Caco-2 (cell line): ENCODE measurements around the gene TDRD12. TPM values are rescaled to one million over a fixed set of nuclear protein-coding genes. Genes with fewer than 3 reads are reported as not detected.
"Not testable (repeated sequence)": the region's sequence is repeated elsewhere in the genome, so short reads cannot be mapped to it uniquely, and the experiment has no call there.

Experiments used
- BruUV-seq: library from RNA; stranded (reverse); fragments of 400-500 nt; replicated peaks from 2 replicates; lab custom pipeline; 2021; lab: Mats Ljungman, UMichigan
- CTCF ChIA-PET: fragments of 300-600 bp; sonication (Branson Sonifier 250); formaldehyde crosslinking; loops from one replicate; lab custom pipeline; 2022; ENCODE audit warnings: antibody characterized with exemption; lab: Charles Lee
- POLR2A ChIA-PET: fragments of 300-600 bp; sonication (Branson Sonifier 250); formaldehyde crosslinking; loops from one replicate; lab custom pipeline; 2022; ENCODE audit warnings: antibody characterized with exemption; lab: Charles Lee
- DNase-seq, 2 experiments: peaks; one replicate each; pipeline versions ENCODE4 v3.0.0 to v3.0.0-alpha.2; 2020 to 2022
- H3K27me3 ChIP-seq: replicated peaks from 2 replicates; pipeline ENCODE4 v1.6.0; 2011; ENCODE audit warnings: low read length; ENCODE audit not compliant: control insufficient read depth, insufficient read depth
- H3K36me3 ChIP-seq: 2 replicates; pipeline ENCODE4 v1.5.1; 2011; ENCODE audit warnings: low read length; ENCODE audit not compliant: control insufficient read depth, insufficient read depth
- H3K4me1 ChIP-seq: fragments of 250-450 bp; sonication (Bioruptor Pico); 2 replicates; pipeline ENCODE4 v1.5.1; 2020; ENCODE audit warnings: mild to moderate bottlenecking
- H3K4me3 ChIP-seq: 2 replicates; pipeline ENCODE4 v1.5.1; 2011; ENCODE audit warnings: low read depth, mild to moderate bottlenecking, control low read depth, low read length
- H3K9me3 ChIP-seq: fragments of 250-450 bp; sonication (Bioruptor Pico); 2 replicates; pipeline ENCODE4 v1.5.1; 2020; ENCODE audit warnings: mild to moderate bottlenecking, moderate library complexity
- H3K27ac Mint-ChIP-seq: one replicate; pipeline ENCODE4 v1.8.0; 2022; ENCODE audit warnings: mixed read lengths; ENCODE audit not compliant: unreplicated experiment
- H3K27me3 Mint-ChIP-seq: one replicate; pipeline ENCODE4 v1.8.0; 2022; ENCODE audit warnings: mixed read lengths; ENCODE audit not compliant: insufficient read depth, unreplicated experiment
- H3K36me3 Mint-ChIP-seq: one replicate; pipeline ENCODE4 v1.8.0; 2022; ENCODE audit warnings: mild to moderate bottlenecking, mixed read lengths; ENCODE audit not compliant: insufficient read depth, unreplicated experiment
- H3K4me1 Mint-ChIP-seq: one replicate; pipeline ENCODE4 v1.8.0; 2022; ENCODE audit warnings: low read depth, mixed read lengths; ENCODE audit not compliant: unreplicated experiment
- H3K4me3 Mint-ChIP-seq: one replicate; pipeline ENCODE4 v1.8.0; 2022; ENCODE audit warnings: mild to moderate bottlenecking, moderate library complexity, mixed read lengths; ENCODE audit not compliant: unreplicated experiment
- H3K9me3 Mint-ChIP-seq: one replicate; pipeline ENCODE4 v1.8.0; 2022; ENCODE audit warnings: mixed read lengths; ENCODE audit not compliant: unreplicated experiment
- CTCF ChIP-seq, 2 experiments: fragments of 200-600 bp in 1 of 2; IDR thresholded peaks; 1 replicate in 1 of 2; 2 replicates in 1 of 2; pipeline versions ENCODE4 v1.5.1 to v1.8.0; 2011 to 2022; ENCODE audit warnings: antibody characterized with exemption in 1 of 2, control low read depth in 1 of 2, inconsistent platforms in 1 of 2, low read depth in 1 of 2, low read length in 1 of 2, mild to moderate bottlenecking in 1 of 2, moderate library complexity in 1 of 2; ENCODE audit not compliant: insufficient read depth in 1 of 2, severe bottlenecking in 1 of 2, unreplicated experiment in 1 of 2
- intact Hi-C: fragments of 100-400 bp; cut with micrococcal nuclease; formaldehyde crosslinking; loops from one replicate; pipeline ENCODE4 v1.10.0; 2022; ENCODE audit not compliant: unreplicated experiment
- total RNA-seq: library from RNA; stranded (reverse); gene quantifications from 2 replicates; pipeline ENCODE4 v1.2.3, GENCODE V29; 2022

TDRD12 gene
- total RNA-seq, 1 experiment from 2014 or later: 0.11 TPM

GRCh38 chr19:32829345-32829896 lies 109.9 kb downstream of the TDRD12 start:
- Histone ChIP-seq H3K9me3 (no peaks in the 10 kb centered on the region), H3K4me3 (no peak overlapping the region), H3K36me3 (no peaks in the 10 kb centered on the region; the same call in 1 of the 2 replicates), H3K4me1 (no peaks in the 10 kb centered on the region), H3K27me3 (no peaks in the 10 kb centered on the region)
- Mint-ChIP-seq H3K36me3 (no peaks in the 10 kb centered on the region), H3K27ac (no peak overlapping the region), H3K27me3 (no peaks in the 10 kb centered on the region), H3K9me3 (no peaks in the 10 kb centered on the region), H3K4me3 (no peak overlapping the region), H3K4me1 (no peaks in the 10 kb centered on the region)
- TF ChIP-seq CTCF (IDR thresholded peaks at IDR 0.05; ENCODE audit: insufficient read depth in 1 of 2, low read depth in 1 of 2, low read length in 1 of 2, severe bottlenecking in 1 of 2, unreplicated experiment in 1 of 2): no peak
- intact Hi-C loops: no loop called here
- ChIA-PET POLR2A (no interaction called here), CTCF (no interaction called here)
- BruUV-seq: no TSS peak
- DNase-seq: no peak

- no TSS peak for BruUV-seq
Observed at GRCh38 chr19:32830231-32831014, 110.9 kb downstream of the TDRD12 start.

GRCh38 chr19:32831611-32832010 lies 112.0 kb downstream of the TDRD12 start:
- no peak for TF ChIP-seq CTCF (IDR thresholded peaks at IDR 0.05; ENCODE audit: insufficient read depth in 1 of 2, low read depth in 1 of 2, low read length in 1 of 2, severe bottlenecking in 1 of 2, unreplicated experiment in 1 of 2)
- Mint-ChIP-seq H3K4me1 (no peaks in the 10 kb centered on the region), H3K27me3 (no peaks in the 10 kb centered on the region), H3K27ac (no peak overlapping the region), H3K9me3 (no peaks in the 10 kb centered on the region), H3K4me3 (no peak overlapping the region), H3K36me3 (no peaks in the 10 kb centered on the region)
- H3K9me3 ChIP-seq: no peaks in the 10 kb centered on the region
- H3K27me3 ChIP-seq: no peaks in the 10 kb centered on the region
- H3K4me1 ChIP-seq: no peaks in the 10 kb centered on the region
- no peak overlapping the region for H3K4me3 ChIP-seq
- no peak for DNase-seq
- POLR2A ChIA-PET: no interaction called here
- CTCF ChIA-PET: no interaction called here
- BruUV-seq: no TSS peak
- H3K36me3 ChIP-seq: no peaks in the 10 kb centered on the region; the same call in 1 of the 2 replicates
- intact Hi-C loops: no loop called here

More at GRCh38 chr19:32830231-32831014, 110.9 kb downstream of the TDRD12 start:
- no peak overlapping the region for H3K4me3 ChIP-seq
- H3K4me3 Mint-ChIP-seq: no peak overlapping the region
- H3K36me3 Mint-ChIP-seq: no peaks in the 10 kb centered on the region
- no peaks in the 10 kb centered on the region for H3K9me3 ChIP-seq
- intact Hi-C loops: no loop called here
- TF ChIP-seq CTCF (IDR thresholded peaks at IDR 0.05; ENCODE audit: insufficient read depth in 1 of 2, low read depth in 1 of 2, low read length in 1 of 2, severe bottlenecking in 1 of 2, unreplicated experiment in 1 of 2): no peak
- H3K9me3 Mint-ChIP-seq: no peaks in the 10 kb centered on the region
- no peaks in the 10 kb centered on the region for H3K27me3 ChIP-seq
- H3K4me1 Mint-ChIP-seq: no peaks in the 10 kb centered on the region
- H3K27ac Mint-ChIP-seq: no peak overlapping the region
- H3K4me1 ChIP-seq: no peaks in the 10 kb centered on the region
- H3K27me3 Mint-ChIP-seq: no peaks in the 10 kb centered on the region
- DNase-seq: no peak
- CTCF ChIA-PET: no interaction called here
- POLR2A ChIA-PET: no interaction called here
- H3K36me3 ChIP-seq: no peaks in the 10 kb centered on the region; the same call in 1 of the 2 replicates

- BruUV-seq, H3K27me3 ChIP-seq, H3K4me1 ChIP-seq, H3K36me3 Mint-ChIP-seq, H3K27ac Mint-ChIP-seq, CTCF ChIA-PET, intact Hi-C loops, H3K4me1 Mint-ChIP-seq, H3K36me3 ChIP-seq, H3K9me3 Mint-ChIP-seq, H3K4me3 Mint-ChIP-seq, H3K4me3 ChIP-seq, DNase-seq, H3K9me3 ChIP-seq, POLR2A ChIA-PET, H3K27me3 Mint-ChIP-seq: not testable (repeated sequence)
Observed at GRCh38 chr19:32832094-32832493, 112.5 kb downstream of the TDRD12 start.

DNA sequence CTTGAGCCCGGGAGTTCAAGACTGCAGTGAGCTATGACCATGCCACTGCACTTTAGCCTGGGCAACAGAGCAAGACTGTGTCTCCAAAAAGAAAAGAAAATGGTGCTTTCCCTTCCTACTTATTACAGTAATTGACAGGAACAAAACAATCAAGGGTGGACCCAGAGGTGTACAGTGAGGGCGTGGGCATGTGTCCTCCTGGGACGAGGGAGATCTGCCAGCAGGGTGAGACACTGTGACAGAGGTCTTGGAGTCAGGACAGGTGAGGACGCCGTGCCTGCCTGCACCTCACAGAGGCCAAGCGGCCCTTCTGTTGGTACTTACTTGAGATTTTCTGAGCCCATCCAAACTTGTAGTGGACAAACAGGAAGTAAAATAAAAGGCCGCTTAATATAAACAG lies 113.3 kb downstream of the TDRD12 start:
- H3K4me3 Mint-ChIP-seq, H3K27ac Mint-ChIP-seq, H3K27me3 ChIP-seq, H3K9me3 ChIP-seq, H3K4me1 ChIP-seq, H3K9me3 Mint-ChIP-seq, H3K36me3 ChIP-seq, CTCF ChIA-PET, POLR2A ChIA-PET, H3K36me3 Mint-ChIP-seq, H3K4me3 ChIP-seq, H3K4me1 Mint-ChIP-seq, H3K27me3 Mint-ChIP-seq, BruUV-seq, DNase-seq, intact Hi-C loops: not testable (repeated sequence)
